ENCODE data around the gene TUBG2.
A peak's percentile ranks its signal among the peaks of the same experiment; 100 is the strongest.
"Not testable (repeated sequence)": the region's sequence is repeated elsewhere in the genome, so short reads cannot be mapped to it uniquely, and the experiment has no call there.

TUBG2 gene

GRCh38 chr17:42659079-42659931 lies at the start of gene TUBG2:
TUBG2 (plus strand) TSS chr17:42659284; CDS start chr17:42659504, 220 bp downstream.
- peak; percentile 84 for DNase-seq (ENCODE audit: low read depth)

GRCh38 chr17:42609814-42610801 lies 49.0 kb upstream of the TUBG2 start:
- not testable (repeated sequence) for DNase-seq (ENCODE audit: low read depth)

GRCh38 chr17:42612013-42612412 lies 47.1 kb upstream of the TUBG2 start:
- no peak for DNase-seq (ENCODE audit: low read depth)

GRCh38 chr17:42613699-42614295 lies 45.3 kb upstream of the TUBG2 start:
- DNase-seq (ENCODE audit: low read depth) = no peak

GRCh38 chr17:42617956-42618431 lies 41.1 kb upstream of the TUBG2 start:
- DNase-seq (ENCODE audit: low read depth) = no peak

GRCh38 chr17:42618442-42619150 lies 40.5 kb upstream of the TUBG2 start:
- DNase-seq (ENCODE audit: low read depth) = peak; percentile 14

GRCh38 chr17:42621987-42622386 lies 37.1 kb upstream of the TUBG2 start:
- DNase-seq (ENCODE audit: low read depth) = not testable (repeated sequence)

GRCh38 chr17:42623271-42623670 lies 35.8 kb upstream of the TUBG2 start:
- no peak for DNase-seq (ENCODE audit: low read depth)

GRCh38 chr17:42623732-42624596 lies 35.1 kb upstream of the TUBG2 start:
- DNase-seq (ENCODE audit: low read depth) = peak; percentile 48

GRCh38 chr17:42627032-42627764 lies 31.9 kb upstream of the TUBG2 start:
- not testable (repeated sequence) for DNase-seq (ENCODE audit: low read depth)

GRCh38 chr17:42629411-42630009 lies 29.6 kb upstream of the TUBG2 start:
- DNase-seq (ENCODE audit: low read depth) = peak; percentile 46

GRCh38 chr17:42632949-42633444 lies 26.1 kb upstream of the TUBG2 start:
- no peak for DNase-seq (ENCODE audit: low read depth)

- DNase-seq (ENCODE audit: low read depth) = no peak
Measured at GRCh38 chr17:42639525-42640113, 19.5 kb upstream of the TUBG2 start.

- DNase-seq (ENCODE audit: low read depth) = no peak
Measured at GRCh38 chr17:42640121-42640520, 19.0 kb upstream of the TUBG2 start.

- no peak for DNase-seq (ENCODE audit: low read depth)
Measured at GRCh38 chr17:42642336-42642735, 16.7 kb upstream of the TUBG2 start.

- DNase-seq (ENCODE audit: low read depth) = no peak
Measured at GRCh38 chr17:42647778-42648177, 11.3 kb upstream of the TUBG2 start.

- DNase-seq (ENCODE audit: low read depth) = no peak
Measured at GRCh38 chr17:42651392-42651791, 7.7 kb upstream of the TUBG2 start.

Data from iris pigment epithelial cell (primary cell).